ENCODE measurements around the gene CPLANE2.
"Not testable (repeated sequence)": the region's sequence is repeated elsewhere in the genome, so short reads cannot be mapped to it uniquely, and the experiment has no call there.

The CPLANE2 gene

DNA sequence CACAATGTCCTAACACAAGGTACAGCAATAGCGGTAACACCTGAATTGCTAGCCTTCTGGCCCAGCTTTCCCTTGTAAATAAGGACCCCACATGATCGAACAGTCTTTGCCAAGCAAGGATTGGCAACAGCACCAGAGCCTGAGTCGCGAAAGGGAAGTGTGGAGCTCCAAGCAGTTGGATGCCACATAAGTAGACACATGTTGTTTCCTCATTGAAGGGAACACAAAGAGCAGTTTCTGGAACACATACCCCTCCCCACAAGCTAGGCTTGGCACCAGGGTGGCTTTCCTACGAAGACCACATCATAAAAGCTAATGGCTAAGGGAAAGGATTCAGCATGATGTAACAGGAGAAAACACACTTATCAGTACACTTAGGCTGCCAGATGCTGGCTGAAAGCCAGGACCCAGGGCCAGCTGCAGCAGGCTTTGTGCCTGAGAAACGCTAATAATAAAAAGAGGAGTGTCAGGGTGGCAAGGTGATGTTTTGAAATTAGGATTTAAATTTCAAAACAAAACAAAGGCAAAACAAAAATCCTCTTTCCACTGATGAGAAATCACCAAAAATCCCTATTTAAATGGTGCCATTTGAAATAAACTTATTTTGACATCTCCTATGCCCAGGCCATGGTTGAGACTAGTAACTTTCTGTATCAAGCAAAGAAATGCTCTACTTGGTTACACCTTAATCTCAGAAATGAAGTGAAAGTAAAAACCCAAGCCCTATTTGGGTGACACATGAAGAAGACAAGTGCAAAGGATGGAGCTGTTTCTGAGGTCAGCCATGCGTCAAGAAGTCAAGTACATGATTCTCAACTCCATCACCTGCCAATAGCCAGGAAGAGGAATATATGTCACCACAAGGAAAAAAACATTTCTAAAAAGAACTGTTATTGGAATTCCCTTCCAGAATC lies 11.9 kb upstream of the CPLANE2 start:
- peak; percentile 3 for DNase-seq

DNA sequence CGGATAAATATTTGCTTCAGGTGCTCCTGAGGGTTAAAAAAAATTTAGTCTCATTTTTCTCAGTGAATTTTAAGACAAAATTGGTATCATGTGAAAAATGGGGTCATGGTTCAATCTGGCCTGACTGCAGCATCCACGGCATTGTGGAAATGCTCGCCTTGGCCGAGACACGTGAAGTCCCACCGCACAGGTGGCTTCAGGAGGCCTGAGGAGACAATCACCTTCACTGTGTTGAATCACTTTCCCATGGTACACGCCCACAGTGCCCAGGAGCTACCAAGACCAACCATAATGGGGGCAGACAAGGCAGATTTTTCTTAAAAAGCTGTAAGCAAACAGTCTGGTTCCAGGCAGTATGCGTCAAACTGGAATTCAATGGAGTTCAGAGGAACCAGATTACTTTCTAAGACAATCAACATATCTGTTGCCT lies 11.0 kb upstream of the CPLANE2 start:
- no peak for DNase-seq

DNA sequence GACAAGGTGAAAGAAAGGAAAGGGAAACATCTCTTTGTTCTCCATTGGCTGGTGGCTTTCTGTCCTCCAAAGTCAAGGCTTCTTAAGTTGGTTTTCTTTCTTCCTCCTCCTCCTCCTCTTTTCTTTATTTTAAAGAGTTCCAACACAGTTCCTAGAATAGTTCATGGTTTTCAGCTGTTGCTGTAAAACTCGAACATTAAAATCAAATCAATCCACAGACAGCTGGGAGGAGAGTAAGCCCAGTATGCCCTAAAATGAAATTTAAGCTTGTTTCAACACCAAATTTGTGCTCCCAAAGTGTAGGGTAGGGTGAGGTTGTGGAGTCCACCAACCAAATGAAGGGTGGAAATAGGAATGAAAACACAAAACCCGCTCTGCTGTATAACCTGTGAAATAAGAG lies 10.5 kb upstream of the CPLANE2 start:
- no peak for DNase-seq

DNA sequence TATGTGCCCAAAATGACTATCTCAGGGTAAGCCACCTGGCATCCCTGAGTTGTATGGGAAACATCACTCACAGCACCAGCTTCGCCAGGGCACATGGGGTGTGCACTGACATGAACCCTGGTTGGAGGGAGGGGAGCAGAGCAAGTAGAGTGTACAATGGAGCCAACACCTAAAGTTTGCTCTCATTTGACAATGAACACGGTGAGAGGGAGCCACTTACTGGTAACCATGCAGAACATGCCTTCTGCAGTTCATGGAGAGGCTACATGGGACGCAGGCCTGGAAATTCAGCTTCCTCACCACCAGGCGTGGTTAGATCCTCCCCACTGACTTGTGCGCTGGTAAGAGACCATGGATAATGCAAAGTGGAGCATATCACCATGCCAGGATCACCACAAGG lies 10.0 kb upstream of the CPLANE2 start:
- no peak for DNase-seq

DNA sequence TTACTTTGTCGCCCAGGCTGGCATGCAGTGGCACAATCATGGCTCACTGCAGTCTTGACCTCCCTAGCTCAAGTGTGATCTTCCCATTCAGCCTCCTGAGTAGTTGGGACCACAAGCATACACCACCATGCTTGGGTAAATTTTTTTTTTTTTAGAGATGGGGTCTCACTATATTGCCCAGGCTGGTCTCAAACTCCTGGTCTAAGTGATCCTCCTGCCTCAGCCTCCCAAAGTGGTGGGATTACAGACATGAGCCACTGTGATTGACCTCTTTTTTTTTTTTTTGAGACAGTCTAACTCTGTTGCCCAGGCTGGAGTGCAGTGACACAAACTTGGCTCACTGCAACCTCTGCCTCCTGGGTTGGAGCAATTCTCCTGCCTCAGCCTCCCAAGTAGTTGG lies 9.3 kb upstream of the CPLANE2 start:
- DNase-seq, result not testable (repeated sequence)

DNA sequence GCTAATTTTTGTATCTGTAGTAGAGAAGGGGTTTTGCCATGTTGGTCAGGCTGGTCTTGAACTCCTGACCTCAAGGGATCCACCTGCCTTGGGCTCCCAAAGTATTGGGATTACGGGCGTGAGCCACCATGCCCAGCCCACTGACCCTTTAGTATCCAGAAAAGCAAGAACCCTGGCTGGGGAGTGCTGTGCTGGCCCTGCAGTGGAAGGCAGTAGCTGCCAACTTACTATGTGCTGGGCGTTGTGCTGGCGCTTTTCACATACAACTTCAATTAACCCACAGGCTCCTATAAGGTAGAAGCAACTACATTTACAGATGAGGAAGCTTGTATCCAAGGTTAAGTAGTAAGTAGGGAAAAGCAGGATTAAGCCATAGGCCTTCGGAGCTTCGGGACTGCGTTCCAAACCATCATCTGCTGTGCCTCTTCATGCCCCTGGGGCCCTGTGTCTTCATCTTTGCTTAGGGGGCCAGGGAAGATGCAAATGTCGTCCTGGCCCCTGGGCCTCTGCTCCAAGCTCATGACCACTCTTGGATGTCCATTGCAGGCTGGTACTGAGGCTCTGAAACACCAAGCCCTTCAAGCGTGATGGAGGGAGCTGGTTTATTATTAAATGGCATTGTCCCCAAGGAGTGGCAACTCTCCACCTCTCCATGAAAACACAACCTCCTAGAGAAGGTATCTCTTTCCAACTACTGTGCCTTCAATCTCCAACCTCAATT lies 8.7 kb upstream of the CPLANE2 start:
- no peak for DNase-seq

DNA sequence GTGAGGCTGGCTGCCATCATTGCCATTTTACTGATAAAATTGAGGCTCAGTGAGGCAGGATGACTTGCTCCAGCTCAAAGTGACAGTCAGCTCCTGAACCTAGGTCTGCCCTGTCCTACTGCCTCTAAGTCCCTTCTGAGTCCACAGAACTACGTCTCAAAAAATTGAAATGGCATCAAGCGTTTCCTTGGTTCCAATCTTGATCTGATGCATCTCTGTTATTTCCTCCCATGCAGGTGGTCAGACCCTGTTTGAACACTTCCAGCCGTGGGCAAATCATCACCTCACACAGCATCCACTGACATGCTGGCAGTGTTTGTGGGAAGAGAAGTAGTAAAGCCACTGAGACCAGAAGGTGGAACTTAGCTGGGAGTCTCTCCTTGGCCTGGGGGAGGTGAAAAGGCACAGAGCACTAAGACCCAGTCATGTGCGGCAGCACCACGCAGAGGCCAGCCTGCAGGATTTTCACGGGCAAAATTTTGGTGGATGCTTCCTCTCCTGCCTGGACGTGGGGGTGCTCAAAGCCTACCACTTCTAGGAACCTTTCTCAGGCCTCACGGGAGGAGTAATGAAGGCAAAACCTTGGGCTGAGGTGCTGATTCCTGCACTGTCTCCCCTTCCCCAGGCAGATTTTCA lies 7.8 kb upstream of the CPLANE2 start:
- DNase-seq, result no peak

DNA sequence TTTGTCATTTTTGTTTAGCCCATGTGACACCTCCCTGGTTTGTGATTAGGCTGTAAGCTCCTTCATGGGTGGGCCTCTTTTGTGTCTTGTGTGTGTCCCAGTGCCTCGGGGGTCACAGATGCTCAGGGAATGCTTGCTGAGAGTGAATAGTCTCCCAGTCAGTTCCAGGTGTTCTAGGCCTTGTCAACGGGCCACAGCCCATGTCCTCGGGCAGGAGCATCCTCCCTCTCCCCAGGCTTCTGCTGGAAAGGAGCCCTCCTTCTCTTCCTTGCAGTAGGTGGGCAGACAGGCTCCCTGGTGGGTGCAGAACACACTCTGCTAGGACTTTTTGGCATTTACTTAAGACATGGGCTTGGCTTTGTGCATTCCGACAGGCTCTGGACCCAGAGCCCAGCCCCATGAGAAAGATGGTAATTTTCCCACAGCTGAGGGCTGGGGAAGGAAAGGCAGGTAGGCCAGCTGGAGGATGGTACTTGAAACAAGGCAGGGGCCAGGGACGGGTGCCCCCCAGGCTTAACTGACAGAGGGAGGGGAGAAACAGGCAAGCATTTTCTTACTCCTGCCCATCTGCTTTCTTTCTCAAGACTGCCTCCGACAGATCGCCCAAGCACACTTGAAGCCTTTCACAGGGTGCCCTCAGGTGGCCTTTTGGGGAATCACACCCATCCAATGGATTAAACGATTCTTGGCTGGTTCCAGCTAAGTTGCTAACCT lies 7.1 kb upstream of the CPLANE2 start:
- DNase-seq, result peak; percentile 48

DNA sequence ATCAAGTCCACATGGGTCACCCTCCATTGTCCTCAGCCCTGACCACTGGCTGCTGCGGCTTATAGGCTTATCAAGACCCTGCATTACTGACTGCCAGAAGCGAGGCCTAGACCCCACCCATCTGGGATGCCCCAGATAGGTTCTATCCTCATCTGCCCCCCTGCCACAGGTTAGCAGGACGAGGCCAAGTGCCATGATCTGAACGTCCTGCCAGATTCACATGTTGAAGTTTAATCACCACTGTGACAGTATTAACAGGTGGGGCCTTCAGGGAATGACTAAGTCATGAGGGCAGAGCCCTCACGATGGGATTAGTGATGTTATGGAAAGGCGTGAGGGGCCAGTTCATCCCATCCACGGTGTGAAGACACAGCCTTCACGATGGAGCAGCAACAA lies 6.2 kb upstream of the CPLANE2 start:
- no peak for DNase-seq

DNA sequence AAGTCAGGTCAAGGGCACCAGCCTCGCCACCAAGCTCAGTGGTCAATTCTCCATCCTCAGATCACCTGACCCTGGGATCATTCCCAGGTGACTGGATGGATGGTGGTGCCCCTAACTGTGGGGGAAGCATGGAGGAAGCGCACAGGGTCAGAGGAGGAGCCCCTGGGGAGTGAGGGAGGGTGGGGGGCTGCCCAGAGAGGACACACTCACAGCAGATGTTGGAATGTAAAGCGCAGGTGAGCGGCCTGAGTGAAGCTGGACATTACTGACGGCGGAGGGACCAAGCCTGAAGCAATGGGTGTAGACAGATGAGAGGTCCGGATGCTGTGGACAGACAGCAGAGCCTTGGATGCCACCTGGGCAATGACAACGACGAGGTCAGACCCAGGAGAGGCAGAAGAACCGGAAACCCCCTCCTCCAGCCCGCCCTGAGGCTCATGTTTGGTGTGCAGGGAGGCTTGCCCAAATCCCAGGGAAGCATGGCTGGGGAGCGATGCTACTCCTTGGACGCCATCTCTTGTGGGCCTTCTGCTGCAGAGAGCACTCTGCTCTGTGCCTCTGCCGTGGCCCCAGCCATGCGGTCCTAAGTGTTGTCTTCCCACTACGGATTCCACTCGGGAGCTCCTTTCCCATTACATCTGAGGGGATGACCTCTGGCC lies 5.7 kb upstream of the CPLANE2 start:
- no peak for DNase-seq

DNA sequence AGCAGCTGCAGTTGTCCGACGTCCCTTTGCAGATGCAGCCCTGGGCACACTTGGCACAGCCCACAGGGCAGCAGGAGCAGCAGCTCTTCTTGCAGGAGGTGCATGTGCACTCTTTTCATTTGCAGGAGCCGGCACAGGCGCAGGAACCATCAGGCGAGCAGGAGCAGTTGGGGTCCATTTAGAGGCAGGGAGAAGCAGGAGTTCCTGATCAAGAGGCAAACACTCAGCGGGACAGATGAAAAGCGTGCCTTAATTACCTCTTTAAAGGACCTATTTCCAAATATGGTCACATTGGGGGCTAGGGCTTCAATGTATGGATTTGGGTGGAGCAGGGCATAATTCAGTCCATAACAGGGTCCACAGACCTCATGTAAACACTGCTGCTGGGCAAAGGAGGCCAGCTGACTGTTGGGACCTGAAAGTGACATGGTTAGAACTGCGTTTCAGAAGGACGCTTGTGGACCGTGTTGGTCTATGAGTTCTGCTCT lies 4.3 kb upstream of the CPLANE2 start:
- DNase-seq, result no peak

DNA sequence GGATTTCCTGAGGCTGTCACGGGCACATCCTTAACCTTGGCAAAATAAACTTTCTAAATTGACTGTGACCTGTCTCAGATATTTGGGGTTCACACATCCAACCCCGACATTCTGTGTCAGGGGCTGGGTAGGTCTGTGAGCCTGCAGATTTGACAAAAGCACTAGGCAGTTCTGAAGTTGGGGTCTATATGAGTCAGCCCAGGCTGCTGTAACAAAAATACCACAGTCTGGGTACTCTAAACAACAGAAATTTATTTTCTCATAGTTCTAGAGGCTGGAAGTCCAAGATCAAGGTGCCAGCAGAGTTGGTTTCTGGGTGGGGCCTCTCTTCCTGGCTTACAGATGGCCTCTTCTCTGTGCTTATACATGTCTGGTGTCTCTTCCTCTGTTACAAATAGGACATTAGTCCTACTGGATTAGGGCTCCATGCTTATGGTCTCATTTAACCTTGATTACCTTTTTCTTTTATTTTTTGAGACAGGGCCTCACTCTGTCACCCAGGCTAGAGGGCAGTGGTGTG lies 3.0 kb upstream of the CPLANE2 start:
- no peak for DNase-seq

DNA sequence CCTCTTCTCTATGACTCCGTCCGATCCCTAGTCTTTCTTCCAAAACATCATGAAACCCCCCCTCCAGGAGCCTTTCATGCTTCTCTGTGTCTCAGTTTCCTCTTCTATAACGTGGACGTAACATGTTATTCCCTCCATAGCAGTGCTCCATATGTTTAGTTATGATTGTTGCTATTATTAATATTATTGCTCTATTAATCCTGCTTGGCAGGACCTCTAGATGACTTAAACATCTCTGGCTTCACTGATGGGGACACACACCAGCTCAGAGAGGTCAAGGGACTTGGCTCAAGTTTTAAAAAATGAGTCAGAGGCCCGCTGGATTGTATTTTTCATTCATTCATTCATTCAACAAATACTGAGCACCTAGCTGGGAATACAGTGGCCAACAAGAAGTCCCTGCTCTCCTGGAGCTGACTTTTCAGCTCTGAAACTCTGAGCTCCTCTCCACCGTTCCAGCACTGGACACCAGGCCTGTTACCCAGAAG lies 404 bp upstream of the CPLANE2 start:
- no peak for DNase-seq

DNA sequence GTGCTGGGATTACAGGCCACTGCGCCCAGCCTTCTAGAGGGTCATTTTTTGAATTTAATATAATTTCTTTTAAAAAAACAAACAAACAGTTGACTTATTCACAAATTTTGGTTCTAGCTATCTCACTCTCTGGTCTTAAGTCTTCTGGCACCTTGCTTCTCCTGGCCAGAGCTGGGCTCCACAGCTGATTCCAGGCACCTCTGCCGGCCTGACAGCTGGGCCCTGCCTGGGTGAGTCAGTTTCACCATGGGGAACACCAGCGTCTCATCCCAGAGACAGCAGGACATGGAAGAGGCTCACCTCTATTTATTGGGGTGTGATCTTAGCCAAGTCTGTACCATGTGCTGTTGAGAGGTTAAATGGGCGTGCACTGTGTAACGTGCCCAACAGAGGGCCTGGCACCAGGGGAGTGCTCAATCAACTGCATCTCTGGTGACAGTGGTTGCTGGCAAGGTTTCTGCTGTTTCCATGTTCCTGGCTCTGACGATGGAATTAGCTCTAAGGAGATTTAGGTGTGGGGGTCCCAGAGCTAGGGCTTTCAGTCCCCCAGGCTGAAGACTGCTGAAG lies 956 bp downstream of the CPLANE2 start:
- DNase-seq, result peak; percentile 51

DNA sequence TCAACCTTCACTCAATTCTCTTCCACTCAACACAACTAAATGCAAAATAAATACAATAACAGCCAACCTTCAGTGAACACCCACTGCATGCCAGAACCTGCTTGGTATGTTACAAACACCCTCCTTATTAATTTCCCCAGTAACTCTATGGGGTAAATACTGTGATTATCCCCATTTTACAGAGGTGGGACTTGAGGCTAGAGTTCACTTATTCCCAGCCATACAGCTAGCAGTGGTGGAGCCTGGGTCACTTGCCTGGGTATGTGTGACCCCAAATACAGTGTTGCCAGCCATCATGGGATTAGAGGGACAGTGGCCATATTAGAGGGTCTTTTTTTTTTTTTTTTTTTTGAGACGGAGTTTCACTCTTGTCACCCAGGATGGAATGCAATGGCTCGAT lies 1.6 kb downstream of the CPLANE2 start:
- DNase-seq, result no peak

DNA sequence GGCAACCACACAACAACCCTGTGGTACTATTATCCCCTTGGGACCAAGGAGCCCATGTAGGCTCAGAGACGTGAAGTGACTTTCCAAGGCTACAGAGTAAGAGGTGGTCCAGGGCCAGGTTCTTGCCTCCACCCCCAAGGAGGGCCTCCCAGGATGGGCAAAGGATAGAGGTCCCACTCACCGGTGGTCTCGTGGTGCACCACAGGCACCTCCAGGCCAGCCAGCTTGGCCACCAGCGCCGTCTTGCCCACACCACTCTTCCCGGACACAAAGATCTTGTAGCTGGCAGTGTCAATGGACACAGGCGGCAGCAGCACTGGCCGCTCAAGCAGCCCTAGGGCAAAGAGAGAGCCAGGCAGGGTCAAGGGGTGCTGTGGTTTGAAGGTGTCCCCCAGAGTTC lies 3.6 kb downstream of the CPLANE2 start:
- no peak for DNase-seq

DNA sequence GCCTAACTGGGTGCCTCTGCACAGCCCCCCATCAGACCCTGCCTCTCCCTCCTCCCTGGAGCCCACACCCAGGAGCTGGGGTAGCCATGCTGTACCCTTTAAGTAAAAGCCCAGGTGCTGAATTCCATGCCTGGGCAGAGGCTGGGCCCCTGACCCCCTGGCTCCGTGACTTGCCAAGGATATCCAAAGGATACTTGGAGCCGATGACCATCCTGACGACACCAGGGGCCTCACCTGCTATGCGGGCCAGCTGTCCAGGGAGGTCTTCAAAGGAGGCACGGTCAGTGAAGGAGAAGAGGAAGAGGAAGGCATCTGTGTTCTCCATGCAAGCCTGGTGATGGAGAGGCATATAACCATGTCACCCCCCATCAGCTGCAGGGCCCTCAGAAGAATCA lies 4.7 kb downstream of the CPLANE2 start:
- no peak for DNase-seq

DNA sequence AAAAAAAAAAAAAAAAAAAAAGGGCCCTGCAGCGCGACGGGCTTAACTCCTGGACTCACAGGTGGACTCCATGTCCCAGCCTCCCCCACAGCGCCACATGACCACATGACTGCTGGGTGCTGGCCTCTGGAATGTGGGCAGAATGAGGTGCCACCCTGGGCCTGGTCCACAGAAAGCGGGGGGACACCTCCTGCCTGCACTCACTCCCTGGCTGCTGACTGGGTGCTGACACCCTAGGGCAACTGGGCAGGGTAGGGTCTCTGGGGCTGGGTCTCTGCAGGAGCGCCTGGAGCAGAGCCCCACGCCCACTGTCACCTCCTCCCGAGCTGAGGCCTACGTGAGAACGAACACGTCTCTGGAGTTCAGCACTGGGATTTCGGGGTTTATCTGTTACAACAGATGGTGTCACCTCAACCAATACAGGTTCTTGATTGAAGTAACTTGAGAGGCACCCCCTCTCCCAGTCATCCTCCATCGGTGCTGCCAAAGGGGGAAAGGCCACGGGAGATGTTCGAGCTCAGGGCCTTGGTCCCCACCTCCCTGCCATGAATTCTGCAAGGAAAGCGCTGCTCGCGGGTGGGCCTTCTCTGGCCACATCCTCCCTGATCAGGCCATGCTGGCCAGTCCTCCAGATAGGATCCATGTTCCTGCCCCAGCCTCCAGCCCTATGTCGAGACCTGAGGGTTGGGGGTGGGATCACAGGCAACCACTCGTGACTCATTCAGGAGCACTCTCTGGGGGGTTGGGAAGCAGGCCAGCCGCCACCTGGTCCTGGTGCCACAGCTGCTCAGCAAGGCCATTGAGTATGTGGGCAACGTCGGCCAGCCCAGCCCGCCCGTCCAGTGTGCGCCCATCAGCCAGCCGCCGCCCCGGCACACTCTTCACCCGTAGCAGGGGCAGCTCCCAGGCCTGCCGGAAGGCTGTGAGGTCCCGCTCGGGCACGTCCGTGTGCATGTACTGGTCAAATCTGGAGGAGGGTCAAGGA lies 5.4 kb downstream of the CPLANE2 start:
- DNase-seq, result no peak

DNA sequence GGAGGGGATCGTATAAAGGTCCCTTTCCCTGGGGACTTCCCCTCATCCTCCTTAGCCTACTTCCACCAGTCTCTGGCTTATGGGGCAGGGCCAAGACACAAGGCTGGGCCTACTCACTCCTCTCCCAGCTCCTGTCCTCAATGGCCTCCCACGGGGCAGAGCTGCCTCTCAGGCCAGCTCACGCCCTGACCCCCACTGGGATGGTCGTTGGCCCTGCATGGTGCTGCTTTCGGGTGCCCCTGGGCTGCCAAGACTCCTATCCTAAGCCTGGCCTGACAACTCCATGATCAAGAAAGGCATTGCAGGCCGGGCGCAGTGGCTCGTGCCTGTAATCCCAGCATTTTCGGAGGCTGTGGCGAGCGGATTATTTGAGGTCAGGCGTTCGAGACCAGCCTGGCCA lies 6.2 kb downstream of the CPLANE2 start:
- no peak for DNase-seq

DNA sequence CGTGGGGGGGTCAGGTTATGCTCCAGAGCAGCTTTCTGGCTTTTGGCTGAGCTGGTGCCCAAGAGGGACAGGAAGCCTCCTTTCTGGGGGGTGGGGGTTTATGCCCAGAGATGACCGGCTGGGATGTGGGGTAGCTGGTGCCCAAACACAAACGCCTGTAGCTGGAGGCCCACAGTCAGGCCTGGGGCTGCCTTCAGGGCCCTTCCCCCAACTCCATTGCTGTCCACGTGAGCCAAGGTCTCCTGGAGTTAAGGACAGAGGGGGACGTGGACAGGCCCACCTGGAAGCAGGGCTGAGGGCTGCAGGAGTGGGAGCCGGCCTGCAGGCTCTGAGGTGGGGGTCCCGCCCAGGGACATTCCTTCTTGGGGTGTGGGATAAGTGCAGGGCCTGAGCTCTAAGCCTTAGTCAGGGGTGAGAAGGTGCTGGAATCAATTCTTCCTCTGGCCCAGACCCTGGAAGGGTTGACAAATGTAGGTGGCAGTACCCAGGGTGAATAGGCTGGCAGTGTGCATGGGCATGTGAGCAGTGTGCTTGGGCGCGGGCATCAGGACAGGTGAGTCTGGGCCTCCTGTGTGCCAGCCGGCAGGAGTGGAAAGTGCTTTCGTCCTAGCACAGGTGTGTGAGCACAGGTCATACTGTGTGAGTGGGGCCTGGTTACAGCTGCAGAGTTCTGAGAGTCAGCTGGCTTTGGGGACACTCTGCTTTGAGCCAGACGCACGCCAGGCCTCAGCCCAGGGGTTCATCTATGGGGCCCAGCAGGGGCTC lies 6.8 kb downstream of the CPLANE2 start:
- DNase-seq, result no peak
